GM12878 (cell line): ENCODE measurements around the gene NXPE4. TPM values are rescaled to one million over a fixed set of nuclear protein-coding genes. Genes with fewer than 3 reads are reported as not detected.

ENCODE experiments used
- CHD2 ChIP-seq: IDR thresholded peaks from 2 replicates; pipeline ENCODE4 v1.6.1; 2011; ENCODE audit warnings: low read depth, low read length, improper control_type of control experiment, borderline replicate concordance
- CREB1 ChIP-seq: IDR thresholded peaks from 2 replicates; pipeline ENCODE4 v1.6.1; 2012; ENCODE audit warnings: low read depth, mild to moderate bottlenecking, inconsistent platforms
- DPF2 ChIP-seq: fragments of 450-650 bp; IDR thresholded peaks from 2 replicates; pipeline ENCODE4 v1.6.1; 2017; ENCODE audit warnings: mild to moderate bottlenecking
- EED ChIP-seq: sonication (generic); IDR thresholded peaks from 2 replicates; pipeline ENCODE4 v1.6.1; 2016; ENCODE audit warnings: antibody characterized with exemption, low read depth
- ETV6 ChIP-seq, 2 experiments: fragments of 450-650 bp in 1 of 2; IDR thresholded peaks in 1 of 2; conservative IDR thresholded peaks in 1 of 2; 2 replicates each; pipeline ENCODE4 v1.6.1; 2014; ENCODE audit warnings: antibody characterized with exemption in 1 of 2, borderline replicate concordance in 1 of 2, low read depth in 1 of 2, mild to moderate bottlenecking in 1 of 2, moderate library complexity in 1 of 2
- EZH2 ChIP-seq: IDR thresholded peaks from 2 replicates; pipeline ENCODE4 v1.6.1; 2012; ENCODE audit warnings: low read depth, mild to moderate bottlenecking, control low read depth, inconsistent platforms, low read length, borderline replicate concordance; ENCODE audit not compliant: control insufficient read depth
- HCFC1 ChIP-seq: fragments of 150-350 bp; IDR thresholded peaks from 2 replicates; pipeline ENCODE4 v1.6.1; 2014; ENCODE audit warnings: low read length
- HDAC2 ChIP-seq: fragments of 200-600 bp; sonication (generic); IDR thresholded peaks from 2 replicates; pipeline ENCODE4 v1.6.1; 2017
- JUNB ChIP-seq: IDR thresholded peaks from 2 replicates; pipeline ENCODE4 v1.6.1; 2016; ENCODE audit warnings: antibody characterized with exemption, mild to moderate bottlenecking
- MTA2 ChIP-seq: fragments of 450-650 bp; IDR thresholded peaks from 2 replicates; pipeline ENCODE4 v1.6.1; 2016; ENCODE audit warnings: low read depth, mild to moderate bottlenecking, moderate library complexity
- MXI1 ChIP-seq: fragments of 150-350 bp; IDR thresholded peaks from 2 replicates; pipeline ENCODE4 v1.6.1; 2011; ENCODE audit warnings: low read depth, mild to moderate bottlenecking, inconsistent platforms, low read length, improper control_type of control experiment
- MYB ChIP-seq: fragments of 150-350 bp; IDR thresholded peaks from 2 replicates; pipeline ENCODE4 v1.6.1; 2014; ENCODE audit warnings: mild to moderate bottlenecking, low read depth, low read length, borderline replicate concordance
- NFYA ChIP-seq: IDR thresholded peaks from 2 replicates; pipeline ENCODE4 v1.6.1; 2011; ENCODE audit warnings: low read depth, mild to moderate bottlenecking, low read length, improper control_type of control experiment, borderline replicate concordance
- POLR2A ChIP-seq: IDR thresholded peaks from 2 replicates; pipeline ENCODE4 v1.6.1; 2011; ENCODE audit warnings: low read depth, mild to moderate bottlenecking, low read length
- POU2F2 ChIP-seq: IDR thresholded peaks from 3 replicates; pipeline ENCODE4 v1.6.1; 2011; ENCODE audit warnings: low read depth, mild to moderate bottlenecking, low read length, borderline replicate concordance
- RAD21 ChIP-seq: IDR thresholded peaks from 2 replicates; pipeline ENCODE4 v1.6.1; 2011; ENCODE audit warnings: mild to moderate bottlenecking, low read depth, low read length, moderate library complexity; ENCODE audit not compliant: insufficient read depth
- RB1 ChIP-seq: fragments of 450-650 bp; formaldehyde crosslinking; IDR thresholded peaks from 2 replicates; pipeline ENCODE4 v1.6.1; 2017; ENCODE audit warnings: mild to moderate bottlenecking, borderline replicate concordance
- REST ChIP-seq: IDR thresholded peaks from 2 replicates; pipeline ENCODE4 v1.6.1; 2012; ENCODE audit warnings: mild to moderate bottlenecking, low read depth, low read length
- STAT3 ChIP-seq: IDR thresholded peaks from 2 replicates; pipeline ENCODE4 v1.6.1; 2011; ENCODE audit warnings: low read depth, low read length, improper control_type of control experiment
- USF2 ChIP-seq: IDR thresholded peaks from 2 replicates; pipeline ENCODE4 v1.6.1; 2011; ENCODE audit warnings: low read depth, low read length, improper control_type of control experiment, borderline replicate concordance
- YBX1 ChIP-seq: fragments of 450-650 bp; IDR thresholded peaks from 2 replicates; pipeline ENCODE4 v1.6.1; 2016; ENCODE audit warnings: antibody characterized with exemption
- ZNF274 ChIP-seq: IDR thresholded peaks from one replicate; pipeline ENCODE4 v1.8.0; 2011; ENCODE audit not compliant: insufficient read length, insufficient read depth
- ZNF687 ChIP-seq: fragments of 450-650 bp; IDR thresholded peaks from 2 replicates; pipeline ENCODE4 v1.6.1; 2017; ENCODE audit warnings: mild to moderate bottlenecking, moderate library complexity
- polyA plus RNA-seq, 11 experiments: library from polyadenylated mRNA; depleted of rRNA in 4 of 11; unstranded in 6 of 11; stranded (reverse) in 5 of 11; fragments of >200 nt; fragmentation: Nextera tagmentation in 4 of 11; fragmentation: Illumina TruSeq in 1 of 11; extraction: Ambion mirVana in 4 of 11; extraction: Trizol in 1 of 11; gene quantifications; 1 replicate in 1 of 11; 2 replicates in 10 of 11; pipeline versions ENCODE4 v1.2.1 to v1.2.3, GENCODE V29; 2011 to 2016; ENCODE audit warnings: inconsistent platforms in 2 of 11, missing spikeins in 2 of 11, low read depth in 1 of 11
- total RNA-seq, 4 experiments: library from RNA; depleted of rRNA in 3 of 4; stranded (reverse); fragments of >200 nt in 3 of 4; fragmentation: Illumina TruSeq in 1 of 4; extraction: Trizol in 1 of 4; gene quantifications; 2 replicates each; pipeline versions ENCODE4 v1.2.1 to v1.2.3, GENCODE V29; 2013 to 2021

Gene NXPE4
- total and polyA plus RNA-seq, 10 of the 15 experiments (the other 5 are each of a cell fraction or from before 2014, with no cell fraction given): not detected

- TF ChIP-seq ETV6 (conservative IDR thresholded peaks at IDR 0.05 in 1 of 2, IDR thresholded peaks at IDR 0.05 in 1 of 2; ENCODE audit: borderline replicate concordance in 1 of 2, low read depth in 1 of 2) (peak in 1 of 2 experiments; percentile 12; a peak in 1 of 4 replicates), STAT3 (no peak), HCFC1 (0 out of 2 replicates have a peak, but pooled peaks have one; percentile 10), CHD2 (no peak), ZNF274 (no peak), USF2 (no peak), YBX1 (peak; percentile 81; the same call in 1 of the 2 replicates), CREB1 (peak; percentile 5; the same call in 1 of the 2 replicates), MTA2 (no peak), HDAC2 (no peak), RB1 (no peak), POLR2A (no peak), MYB (0 out of 2 replicates have a peak, but pooled peaks have one; percentile 11), REST (no peak), NFYA (no peak), ZNF687 (peak; percentile 88), RAD21 (no peak), EED (no peak), EZH2 (no peak), JUNB (no peak), DPF2 (0 out of 2 replicates have a peak, but pooled peaks have one; percentile 27), MXI1 (0 out of 2 replicates have a peak, but pooled peaks have one; percentile 49), POU2F2 (peak; percentile 76)
These were observed 29.0 kb upstream of the NXPE4 start (continued) for GRCh38 chr11:114624455-114625207.
